HUDEP-2 (cell line): Measurements from ENCODE around the gene CXXC5.
A peak's percentile ranks its signal among the peaks of the same experiment; 100 is the strongest.

Experiments
- DNase-seq, 76 experiments: peaks; one replicate each; lab custom pipeline; 2025; ENCODE audit not compliant: unreplicated experiment in 76 of 76; lab: John Stamatoyannopoulos, UW

The CXXC5 gene

DNA sequence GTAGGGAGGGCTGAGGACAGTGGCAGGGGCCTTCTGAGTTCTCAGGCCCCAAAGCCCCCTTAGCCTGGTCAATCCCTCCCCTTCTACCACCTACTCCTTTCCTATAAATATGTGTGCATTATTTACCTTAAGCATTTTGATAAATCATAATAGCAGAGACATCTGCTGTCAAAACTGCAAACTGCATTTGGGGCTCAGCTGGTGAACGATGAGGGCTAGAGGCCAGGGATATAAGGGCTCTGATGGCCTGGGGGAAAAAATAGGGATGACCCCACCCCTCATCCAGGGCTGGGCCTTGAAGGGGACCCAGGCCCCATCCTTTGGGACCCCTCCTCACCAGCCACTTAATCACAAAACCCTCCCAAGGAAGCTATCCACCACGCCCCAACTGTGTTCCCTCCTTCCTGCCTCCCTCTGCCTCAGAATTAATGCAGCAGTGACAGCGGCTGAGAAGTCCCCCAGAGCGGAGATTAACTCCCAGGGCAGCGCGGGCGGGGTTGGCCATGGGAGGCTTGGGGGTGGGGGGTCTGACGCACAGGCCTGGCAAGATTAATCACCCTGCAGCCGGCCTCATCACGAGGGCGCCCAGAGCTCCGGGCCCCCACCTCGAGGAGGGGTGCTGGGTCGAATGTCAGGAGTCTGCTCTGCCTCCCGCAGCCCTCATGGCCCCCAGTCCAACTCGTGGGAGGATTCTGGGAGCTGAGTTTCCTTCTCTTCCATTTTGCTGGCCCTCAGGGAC is 42.1 kb downstream of the CXXC5 start:
- DNase-seq = peak in 49 of 76 experiments; percentile 10 to 72 (median 38)

DNA sequence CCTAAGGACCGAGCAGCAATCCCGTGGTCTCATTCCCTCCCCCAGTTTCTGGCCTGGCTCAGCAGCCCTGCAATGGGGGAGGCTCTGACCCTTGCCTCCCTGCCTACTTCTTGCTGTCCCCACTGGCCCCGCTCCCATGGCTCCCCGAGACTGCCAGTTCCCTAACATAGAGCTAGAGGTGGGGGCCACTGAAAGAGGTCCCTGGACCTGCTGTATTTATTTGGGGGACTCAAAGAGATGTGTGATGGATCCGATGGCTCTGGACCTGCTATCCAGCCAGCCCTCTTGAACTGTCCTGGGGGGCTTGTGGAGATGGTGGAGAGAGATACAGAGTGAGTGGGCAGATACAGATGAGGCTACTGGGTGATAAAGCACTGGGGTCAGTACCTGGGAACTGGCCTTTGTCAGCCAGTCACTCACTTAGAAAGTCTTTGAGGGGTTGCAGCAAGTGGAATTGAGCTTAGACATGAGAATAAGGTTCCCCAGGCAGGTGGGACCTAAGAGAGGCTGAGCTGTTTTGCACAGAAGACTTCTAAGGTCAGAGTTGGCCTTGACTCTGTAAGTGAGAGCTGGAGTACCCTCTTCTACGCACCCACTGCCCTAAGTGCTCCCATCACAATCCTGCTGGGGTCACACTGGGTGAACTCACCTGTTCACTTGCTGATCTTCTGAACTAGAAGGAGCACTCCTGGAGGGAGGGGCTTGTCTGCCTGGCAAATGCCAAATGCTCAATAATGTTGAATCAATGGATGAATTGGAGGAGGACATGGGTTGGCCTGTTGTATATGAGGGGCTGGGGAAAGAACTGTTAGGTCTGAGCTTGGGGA is 42.9 kb downstream of the CXXC5 start:
- DNase-seq = no peak

DNA sequence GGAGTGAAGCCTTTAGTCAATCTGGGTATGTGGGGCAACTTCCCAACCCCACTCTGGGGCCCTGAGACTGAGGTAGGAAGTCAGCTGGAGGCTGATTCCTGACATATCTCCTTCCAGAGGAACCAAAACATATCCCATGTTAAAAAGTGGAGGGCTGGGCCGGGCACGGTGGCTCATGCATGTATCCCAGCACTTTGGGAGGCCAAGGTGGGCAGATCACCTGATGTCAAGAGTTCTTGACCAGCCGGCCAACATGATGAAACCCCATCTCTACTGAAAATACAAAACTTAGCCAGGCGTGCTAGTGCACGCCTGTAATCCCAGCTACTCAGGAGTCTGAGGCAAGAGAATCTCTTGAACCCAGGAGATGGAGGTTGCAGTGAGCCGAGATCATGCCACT is 44.0 kb downstream of the CXXC5 start:
- DNase-seq = no peak

DNA sequence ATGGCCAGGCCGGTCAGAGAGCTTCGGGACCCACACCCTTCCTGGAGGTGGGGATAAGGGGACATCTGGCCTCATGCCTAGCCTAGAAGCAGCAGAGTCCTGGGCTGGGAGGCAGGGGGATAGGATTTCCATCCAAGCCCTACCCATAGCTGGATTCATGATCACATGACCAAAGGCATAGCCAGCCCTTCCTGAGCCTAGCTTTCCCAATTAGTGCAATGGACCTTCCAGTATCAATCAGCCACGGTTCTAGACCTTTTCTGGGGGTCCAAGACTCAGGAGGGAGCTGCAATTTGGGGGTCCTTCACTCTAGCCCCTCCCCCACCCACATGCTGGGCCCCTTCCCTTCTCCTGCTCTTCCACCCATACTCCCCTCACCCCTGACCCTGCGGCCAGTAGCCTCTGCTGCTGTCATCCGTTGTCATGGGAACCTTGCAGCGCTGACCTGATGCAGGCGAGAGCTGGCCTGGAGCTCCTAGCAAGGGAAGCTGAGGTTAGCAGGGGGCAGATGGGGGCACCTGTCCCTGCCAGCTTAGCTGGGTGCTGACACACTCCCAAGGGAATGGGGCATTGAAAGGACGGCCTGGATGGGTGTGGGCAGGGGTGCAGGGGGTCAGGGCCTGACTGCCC is 44.6 kb downstream of the CXXC5 start:
- no peak for DNase-seq

DNA sequence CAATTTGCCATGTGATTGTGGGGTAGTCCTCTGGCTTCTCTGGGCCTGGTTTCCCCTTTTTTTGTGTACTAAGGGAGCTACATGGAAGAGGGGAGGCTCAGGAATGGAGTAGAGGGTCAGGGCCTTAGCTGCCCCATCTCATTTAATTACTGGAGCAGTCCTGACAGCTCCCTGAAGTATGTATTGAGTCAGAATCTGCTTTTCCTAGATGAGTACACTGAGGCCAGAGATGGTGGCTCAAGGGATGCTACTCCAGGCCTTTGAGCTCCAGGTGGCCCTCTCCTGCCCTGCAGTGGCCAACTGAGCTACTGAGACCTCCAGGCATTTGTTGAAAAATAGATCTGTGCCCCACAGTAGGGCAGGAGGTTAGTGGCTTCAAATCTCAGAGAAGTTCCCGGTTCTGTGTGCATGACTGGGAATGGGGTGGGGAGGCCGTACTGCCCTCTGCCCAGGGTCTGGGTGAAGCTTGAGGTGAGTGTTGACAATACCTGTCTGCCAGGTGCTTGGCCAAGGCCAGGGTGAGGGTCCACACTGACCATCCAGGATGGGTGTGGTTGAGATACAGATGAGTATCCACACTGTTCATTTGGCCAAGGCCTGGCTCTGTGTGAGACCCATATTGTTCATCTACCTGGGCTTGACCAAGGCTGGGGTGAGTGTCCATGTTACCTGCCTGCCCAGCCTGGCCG is 45.7 kb downstream of the CXXC5 start:
- no peak for DNase-seq

DNA sequence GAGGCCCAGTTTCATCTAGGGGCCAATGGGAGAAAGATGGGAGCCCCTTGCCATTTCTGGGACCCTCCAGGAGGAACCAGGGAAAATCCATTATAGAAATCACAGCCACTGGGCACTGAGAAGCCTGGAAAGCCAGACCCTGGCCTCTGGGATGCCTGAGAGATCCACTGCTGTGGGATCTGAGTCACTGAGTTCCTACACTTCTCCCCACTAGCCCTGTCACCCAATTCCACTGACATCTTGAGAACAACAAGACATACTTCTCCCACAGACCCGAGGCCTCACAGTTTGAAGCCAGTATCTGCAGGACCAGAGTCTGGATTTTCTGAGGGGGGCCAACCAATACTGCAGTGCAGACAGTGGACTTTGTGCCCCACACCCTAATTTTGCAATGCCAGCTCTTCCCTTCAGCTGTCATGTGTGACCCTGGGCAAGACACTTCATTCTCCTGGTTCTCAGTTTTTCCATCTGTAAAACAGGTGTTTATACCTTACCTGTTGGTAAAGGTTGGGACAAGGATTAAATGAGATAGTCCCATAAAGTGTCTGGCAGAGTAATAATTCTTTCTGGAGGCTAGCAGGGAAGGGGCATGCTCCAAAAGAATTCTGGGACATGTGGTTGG is 46.5 kb downstream of the CXXC5 start:
- no peak for DNase-seq

DNA sequence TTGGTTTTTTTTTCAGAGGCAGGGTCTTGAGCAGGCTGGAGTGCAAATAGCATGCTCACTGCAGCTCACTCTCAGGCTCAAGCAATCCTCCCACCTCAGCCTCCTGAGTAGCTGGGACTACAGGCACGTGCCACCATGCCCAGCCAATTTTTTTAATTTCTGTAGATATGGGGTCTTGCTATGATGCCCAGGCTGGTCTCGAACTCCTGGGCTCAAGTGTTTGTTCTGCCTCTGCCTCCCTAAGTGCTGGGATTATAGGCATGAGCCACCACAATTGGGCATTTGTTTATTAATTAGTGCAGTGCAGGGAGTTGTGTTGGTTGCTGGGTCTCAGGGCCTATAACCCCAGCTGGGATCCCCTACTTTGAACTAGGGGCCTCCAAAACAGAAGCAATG is 47.0 kb downstream of the CXXC5 start:
- no peak for DNase-seq

DNA sequence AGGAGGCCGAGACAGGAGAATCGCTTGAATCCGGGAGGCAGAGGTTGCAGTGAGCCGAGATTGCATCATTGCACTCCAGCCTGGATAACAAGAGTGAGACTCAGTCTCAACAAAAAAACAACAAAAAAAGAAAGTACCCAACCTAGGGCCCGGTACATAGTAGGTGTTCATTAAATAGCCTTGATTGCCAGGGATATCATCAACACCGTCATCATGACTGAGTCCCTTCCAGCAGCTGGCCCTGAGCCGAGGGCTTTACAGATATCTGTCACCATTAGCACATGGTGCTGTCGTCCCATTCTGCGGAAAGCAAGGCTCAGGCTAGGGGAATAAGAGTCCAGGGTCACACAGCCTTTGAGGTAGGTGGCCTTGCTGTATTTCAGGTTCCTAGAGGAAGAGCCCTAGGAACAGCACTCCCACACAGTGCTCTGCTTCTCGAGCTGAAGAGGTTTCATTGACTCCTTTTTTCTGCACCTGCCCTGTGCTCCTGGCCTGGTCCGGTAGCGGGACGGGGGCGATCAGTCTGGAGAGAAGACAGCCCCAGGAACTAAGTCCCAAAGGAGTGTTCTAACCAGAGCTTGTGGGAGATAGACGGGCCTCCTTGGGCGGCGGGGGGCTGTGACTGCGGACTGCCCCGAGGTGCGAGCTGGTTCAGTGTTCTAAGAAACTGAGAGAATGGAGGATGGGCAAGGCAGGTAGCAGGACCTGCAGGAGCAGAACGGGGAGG is 48.2 kb downstream of the CXXC5 start:
- DNase-seq = peak in 62 of 76 experiments; percentile 1 to 75 (median 48)

DNA sequence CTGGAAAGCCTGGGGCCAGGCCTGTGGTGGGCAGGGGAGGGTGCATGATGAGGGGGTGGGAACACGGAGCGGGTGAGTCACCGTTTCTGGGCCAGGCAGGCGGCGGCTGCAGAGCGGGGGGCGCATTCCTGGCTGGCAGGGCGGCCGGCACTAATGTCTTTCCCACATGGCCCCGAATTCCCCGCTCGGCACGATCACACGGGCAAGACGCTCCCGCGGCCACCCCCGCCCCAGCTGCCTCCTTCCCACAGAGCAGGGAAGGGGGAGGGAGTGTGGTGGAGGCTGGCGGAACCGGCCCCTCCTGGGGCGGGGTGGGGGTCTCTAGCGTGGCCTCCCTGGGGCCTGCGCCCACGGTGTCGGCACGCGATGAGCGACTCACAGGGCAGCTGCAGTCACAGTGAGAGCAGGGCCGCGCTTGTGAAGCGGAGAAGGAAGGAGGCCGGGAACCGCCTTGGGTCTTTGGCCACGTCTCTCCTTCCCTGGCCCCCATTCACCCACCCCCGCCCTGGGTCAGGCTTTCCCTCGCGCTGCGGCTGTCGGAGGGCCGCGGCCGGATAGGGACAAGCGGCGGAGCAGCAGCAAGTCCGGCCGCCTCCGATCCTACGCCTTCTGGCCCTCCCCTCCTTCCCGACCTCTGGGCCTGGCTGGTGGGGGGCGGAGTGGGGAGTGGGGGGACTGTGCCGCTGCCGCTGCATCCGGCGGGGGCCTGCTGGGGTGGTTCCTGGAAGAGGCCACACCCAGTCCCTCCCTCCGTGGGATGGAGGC is 48.9 kb downstream of the CXXC5 start:
- DNase-seq = peak in 70 of 76 experiments; percentile 7 to 86 (median 68)

DNA sequence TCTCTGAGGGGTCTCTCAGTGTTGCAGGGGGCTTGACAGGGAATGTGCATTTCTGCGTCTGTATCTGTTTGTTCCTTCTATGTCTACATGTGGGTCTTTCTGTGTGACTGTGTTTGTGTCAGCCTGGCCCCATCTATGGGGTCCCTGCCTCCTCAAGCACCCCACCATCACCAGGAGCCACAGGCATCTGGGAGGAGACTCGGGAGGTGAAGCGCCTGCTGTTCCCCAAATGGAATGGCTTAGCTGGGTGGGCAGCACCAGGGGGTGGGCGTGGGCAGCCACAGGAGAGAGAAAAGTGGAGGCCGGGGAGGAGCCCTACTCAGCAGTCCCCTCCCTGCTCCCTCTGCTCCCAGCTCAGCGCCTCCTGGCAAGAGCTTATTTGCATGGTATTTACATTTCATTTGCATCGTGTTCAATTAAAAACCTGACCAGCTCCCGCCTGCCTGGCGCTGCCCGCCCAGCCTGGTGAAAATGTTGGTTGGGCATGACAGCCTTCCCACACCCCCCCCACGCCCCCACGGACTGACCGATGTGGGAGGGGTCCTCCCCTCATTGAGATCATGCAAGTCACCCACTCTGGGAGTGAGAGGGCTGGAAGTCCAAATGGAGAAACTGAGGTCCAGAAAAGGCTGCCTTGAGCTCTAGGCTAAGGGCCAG is 50.5 kb downstream of the CXXC5 start:
- peak in 69 of 76 experiments; percentile 11 to 86 (median 56) for DNase-seq

DNA sequence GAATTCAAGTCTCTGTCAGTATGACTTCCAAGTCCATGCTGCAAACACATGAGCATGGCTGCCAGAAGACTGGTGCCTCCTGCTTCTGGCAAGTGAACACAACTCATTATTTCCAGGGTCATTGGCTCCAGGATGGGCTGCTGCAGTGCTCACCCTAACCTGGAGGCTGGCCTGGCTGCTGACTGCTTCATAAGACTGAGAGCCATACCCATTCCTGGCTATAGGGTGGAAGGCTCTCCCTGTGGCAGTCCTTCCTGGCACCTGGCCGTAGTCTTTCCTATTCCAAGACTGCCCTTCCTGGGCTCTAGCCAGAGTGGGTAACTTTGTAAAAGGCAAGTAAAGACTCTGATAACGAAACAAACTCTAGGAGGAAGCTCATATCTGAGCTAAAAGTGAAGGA is 51.2 kb downstream of the CXXC5 start:
- peak in 2 of 76 experiments; percentile 12 to 25 for DNase-seq

DNA sequence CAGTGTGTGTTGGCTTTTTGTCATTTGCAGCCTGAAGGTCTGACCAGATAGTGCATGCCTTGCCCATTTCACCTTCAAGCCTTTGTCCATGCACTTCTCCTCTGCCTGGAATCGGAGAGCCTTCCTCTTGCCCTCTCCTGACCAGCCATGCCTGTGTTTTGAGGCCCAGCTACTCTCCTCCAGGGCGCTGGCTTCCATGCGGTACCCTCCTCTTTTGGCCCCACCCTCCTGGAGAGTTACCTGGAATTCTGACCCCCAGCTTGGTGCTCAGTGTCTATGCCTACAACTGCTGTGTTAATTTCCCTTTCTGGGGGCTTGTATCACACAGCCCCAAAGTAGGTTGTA is 52.5 kb downstream of the CXXC5 start:
- DNase-seq = no peak

DNA sequence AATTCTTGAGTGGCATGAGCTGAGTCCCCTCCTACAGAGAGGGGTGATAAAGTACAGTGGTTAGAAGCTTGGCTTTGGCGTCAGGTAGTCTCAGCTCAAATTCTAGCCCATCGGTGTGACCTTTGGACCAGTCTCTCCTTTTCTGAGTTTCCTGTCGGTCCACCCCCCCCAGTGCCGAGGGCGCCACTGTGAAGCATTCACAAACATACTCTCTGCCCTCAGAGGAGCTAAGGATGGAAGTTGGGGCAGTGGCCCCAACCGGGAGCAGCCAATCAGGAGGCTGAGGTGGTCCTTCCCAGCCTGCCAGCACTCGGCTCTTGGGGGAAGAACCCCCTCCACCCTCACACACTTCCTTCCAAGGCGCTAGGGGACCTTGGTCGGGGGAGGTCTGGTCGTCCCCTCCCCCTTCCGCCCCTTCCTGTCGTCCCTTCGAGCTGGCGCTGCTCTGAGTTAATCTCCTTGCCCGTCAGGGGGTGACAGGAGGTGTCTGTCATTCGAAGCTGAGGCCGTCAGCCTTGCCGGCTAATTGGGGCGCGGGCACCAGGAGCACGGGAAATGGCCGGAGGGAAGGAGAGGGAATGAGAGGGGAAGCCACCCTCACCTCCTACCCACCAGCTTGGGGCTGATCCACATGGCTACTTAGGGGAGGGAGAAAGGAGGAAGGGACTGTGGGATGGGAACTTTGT is 53.0 kb downstream of the CXXC5 start:
- no peak for DNase-seq

DNA sequence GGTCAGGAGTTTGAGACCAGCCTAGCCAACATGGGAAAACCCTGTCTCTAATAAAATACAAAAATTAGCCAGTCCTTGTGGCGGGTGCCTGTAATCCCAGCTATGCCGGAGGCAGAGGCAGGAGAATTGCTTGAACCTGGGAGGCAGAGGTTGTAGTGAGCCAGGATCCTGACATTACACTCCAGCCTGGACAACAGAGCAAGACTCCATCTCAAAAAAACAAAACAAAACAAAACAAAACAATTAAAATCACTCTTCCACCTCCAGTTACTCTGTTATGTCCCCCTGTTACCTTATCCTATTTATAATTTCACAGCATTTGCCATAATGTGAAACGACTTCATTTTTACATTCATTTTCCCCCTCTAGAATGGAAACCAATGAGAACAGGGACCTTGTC is 54.4 kb downstream of the CXXC5 start:
- no peak for DNase-seq

DNA sequence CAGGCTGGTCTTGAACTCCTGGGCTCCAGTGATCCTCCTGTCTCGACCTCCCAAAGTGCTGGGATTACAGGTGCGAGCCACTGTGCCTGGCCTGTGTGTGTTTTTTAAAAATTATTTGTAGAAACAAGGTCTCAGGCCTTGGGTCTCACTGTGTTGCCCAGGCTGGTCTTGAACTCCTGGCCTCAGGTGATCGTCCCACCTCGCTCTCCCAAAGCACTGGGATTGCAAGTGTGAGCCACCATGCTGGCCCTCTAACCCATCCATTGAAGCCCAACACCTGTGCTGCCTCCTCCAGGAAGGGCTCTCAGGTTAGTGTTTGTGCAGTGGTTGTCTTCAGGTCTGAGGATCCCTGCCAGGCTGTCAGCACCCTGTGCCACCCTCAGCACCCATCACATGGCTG is 56.6 kb downstream of the CXXC5 start:
- no peak for DNase-seq

DNA sequence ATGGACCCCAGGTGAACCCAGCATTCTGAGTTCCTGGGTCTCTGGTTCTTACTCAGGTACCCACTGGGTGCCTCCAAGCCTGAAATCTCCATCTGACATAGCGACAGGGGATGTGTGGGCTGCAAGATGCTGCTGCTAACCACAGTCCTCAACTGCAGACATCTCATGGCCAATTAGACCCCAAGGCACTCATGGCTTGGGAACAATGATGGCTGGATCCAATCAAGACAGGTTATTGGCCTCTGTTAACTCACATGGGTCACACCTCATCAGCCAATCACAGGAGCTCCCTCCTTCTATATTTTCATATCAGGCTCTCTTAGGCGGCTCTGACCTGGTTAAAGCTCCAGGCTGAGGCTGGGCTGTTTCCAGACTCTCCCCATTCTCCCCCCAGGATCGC is 57.0 kb downstream of the CXXC5 start:
- no peak for DNase-seq

DNA sequence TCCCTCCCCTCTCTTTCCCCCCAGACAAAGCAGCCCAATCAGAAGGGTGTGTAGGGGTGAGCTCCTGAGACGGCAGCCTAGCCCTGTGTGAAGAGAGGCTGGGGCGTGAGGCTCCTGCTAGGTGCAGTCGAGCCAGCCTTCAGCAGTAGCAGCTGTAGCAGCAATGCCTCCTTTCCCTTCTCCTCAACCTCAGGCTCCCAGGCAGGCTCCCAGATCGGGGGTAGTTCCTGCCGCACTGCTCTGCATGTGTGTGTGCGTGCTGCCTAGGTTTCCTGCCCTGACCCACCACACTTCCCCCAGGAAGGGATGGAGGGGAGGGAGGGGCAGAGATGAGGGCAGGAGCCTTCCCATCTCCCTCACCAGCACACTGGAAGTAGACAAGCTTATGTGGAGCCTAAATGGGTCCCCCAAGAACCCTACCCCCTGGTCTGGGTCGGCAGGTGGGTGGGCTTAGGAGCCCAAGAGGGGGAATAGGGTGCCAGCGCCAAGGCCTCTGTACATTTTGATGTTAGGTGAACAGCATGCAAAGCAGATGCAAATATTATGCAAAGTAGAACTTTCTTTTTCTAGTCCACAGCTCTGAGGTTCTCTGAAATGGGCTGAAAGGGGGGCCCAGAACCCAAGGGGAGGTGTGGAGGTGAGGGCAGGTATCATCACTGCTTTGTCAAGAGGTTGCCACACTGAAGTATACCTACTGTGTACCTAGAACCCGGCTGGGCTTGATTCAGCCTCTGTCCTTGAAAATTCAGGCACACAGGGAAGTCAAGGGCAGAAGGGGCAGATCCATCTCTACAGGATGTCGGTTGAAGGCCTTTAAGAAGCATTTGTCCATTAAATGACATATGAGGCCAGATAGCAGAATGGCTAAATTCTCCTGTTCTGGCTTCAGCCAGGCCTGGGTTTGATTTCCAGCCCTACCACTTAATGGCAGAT is 57.8 kb downstream of the CXXC5 start:
- no peak for DNase-seq
